ENCODE results near the gene ADAMTS14.

GRCh38 chr10:70786799-70787415, 114.6 kb downstream of the ADAMTS14 start:
- no peak for TF ChIP-seq CTCF (IDR thresholded peaks at IDR 0.05)
- TF ChIP-seq POLR2A (IDR thresholded peaks at IDR 0.05) = no peak
